Ovary (tissue), 9 donors: Measurements from ENCODE around the gene NRN1L. TPM values are rescaled to one million over a fixed set of nuclear protein-coding genes. Genes with fewer than 3 reads are reported as not detected.
"Not testable (repeated sequence)": the region's sequence is repeated elsewhere in the genome, so short reads cannot be mapped to it uniquely, and the experiment has no call there.

Experiments used
- DNase-seq, 5 donors: peaks; one replicate each; pipeline ENCODE4 v3.0.0-alpha.2; 2019 to 2020
- H3K27ac ChIP-seq, 2 donors: fragments of 200-600 bp; one replicate each; pipeline versions ENCODE4 v1.5.1 to v1.8.0; 2019 to 2022
- H3K27me3 ChIP-seq: fragments of 200-600 bp; one replicate; pipeline ENCODE4 v1.8.0; 2022
- H3K36me3 ChIP-seq: fragments of 200-600 bp; sonication (generic); one replicate; pipeline ENCODE4 v1.5.1; 2019
- H3K4me1 ChIP-seq: one replicate; pipeline ENCODE4 v1.8.1; 2013; ENCODE audit warnings: mild to moderate bottlenecking, moderate library complexity; ENCODE audit not compliant: insufficient read depth
- H3K4me3 ChIP-seq: fragments of 200-600 bp; sonication (generic); one replicate; pipeline ENCODE4 v1.5.1; 2017
- H3K9me3 ChIP-seq, 2 donors: fragments of 200-600 bp in 1 of 2; sonication (generic) in 1 of 2; one replicate each; pipeline versions ENCODE4 v1.5.1 to v1.8.1; 2013 to 2019; ENCODE audit warnings: mild to moderate bottlenecking in 1 of 2, moderate library complexity in 1 of 2
- EP300 ChIP-seq: sonication (generic); formaldehyde crosslinking; IDR thresholded peaks from one replicate; pipeline ENCODE4 v1.6.1; 2017; ENCODE audit warnings: antibody characterized with exemption
- POLR2A ChIP-seq: fragments of 450-650 bp; IDR thresholded peaks from one replicate; pipeline ENCODE4 v1.6.1; 2017; ENCODE audit warnings: antibody characterized with exemption, mild to moderate bottlenecking, moderate library complexity
- WGBS, 3 donors: extraction: QIAGEN DNeasy Blood & Tissue Kit in 1 of 3; methylation state at CpG; one replicate each; pipeline versions ENCODE4 v1.1.5 to v1.1.7; 2013 to 2017; 5-methylcytosine and 5-hydroxymethylcytosine counted together
- intact Hi-C, 4 donors: fragments of 100-400 bp; cut with DNase I; formaldehyde crosslinking; loops; one replicate each; pipeline versions ENCODE4 v1.11.0 to v1.15.1; 2022 to 2023
- polyA plus RNA-seq, 2 donors: library from polyadenylated mRNA; stranded (reverse); fragments of 200-250 nt in 1 of 2; fragments of 350-450 nt in 1 of 2; fragmentation: Illumina TruSeq in 1 of 2; extraction: RNeasy Lipid Tissue Mini Kit (QIAGEN cat#74804) in 1 of 2; gene quantifications; one replicate each; pipeline ENCODE4 v1.2.3, GENCODE V29; 2013 to 2014
- total RNA-seq, 7 donors: library from RNA; depleted of rRNA in 2 of 7; stranded (reverse); fragments of >200 nt in 2 of 7; fragmentation: NEBNext Ultra II Directional in 3 of 7; extraction: Animal tissue kit (Norgen Biotek cat#: 25700) in 3 of 7; gene quantifications; one replicate each; pipeline versions ENCODE4 v1.1.0 to v1.2.4, GENCODE V29; 2016 to 2023
- TF ChIP-seq, protein P1 (sequence below), 3 donors: fragments of 450-650 bp in 2 of 3; fragments of 200-600 bp in 1 of 3; IDR thresholded peaks; one replicate each; pipeline versions ENCODE4 v1.5.1 to v1.8.0; 2016 to 2022; ENCODE audit warnings: antibody characterized with exemption in 3 of 3, mild to moderate bottlenecking in 1 of 3
- donor health status: DM: no; HTN: no; CAD: no; lungs with moderate emphysema.
- donor health status: DM: no; HTN: no; CAD: no.
- donor health status: Bipolar disorder and iron deficiency.
- donor health status: DM: yes; HTN: yes; CAD: no.
- donor health status: DM: no; HTN: no; CAD: no.
- donor health status: DM: yes; HTN: yes; CAD: no.

NRN1L gene
- total and polyA plus RNA-seq, 9 donors = 0.95 to 4.7 (median 2.6) TPM; not detected in 1

DNA sequence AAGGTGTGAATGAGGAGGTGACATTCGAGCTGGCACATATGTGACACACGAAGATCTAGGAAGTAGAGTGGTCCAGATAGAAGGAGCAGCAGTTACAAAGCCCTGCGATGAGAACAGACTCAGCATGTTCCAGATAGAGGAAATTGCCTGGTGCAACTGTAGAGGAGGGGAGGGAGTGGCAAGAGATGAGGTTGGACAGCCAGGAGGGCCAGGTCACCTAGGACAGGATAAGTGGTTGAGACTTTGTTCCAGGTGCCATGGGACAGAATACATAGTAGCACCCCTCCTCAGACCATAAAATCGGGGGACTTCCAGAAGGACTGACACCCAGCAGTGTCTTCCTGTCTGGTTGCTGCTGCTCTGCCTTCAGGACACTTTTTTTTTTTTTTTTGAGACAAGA lies 26.2 kb upstream of the NRN1L start:
- no peaks in the 10 kb centered on the region for H3K36me3 ChIP-seq
- H3K9me3 ChIP-seq = no peaks in the 10 kb centered on the region
- peaks cover 19% of the 10 kb centered on the region for H3K4me1 ChIP-seq
- WGBS, 3 donors = 87 to 89% (median 87%) methylated on average over 4 of the region's 4 CpGs
- intact Hi-C loops = no loop called here
- no peaks in the 10 kb centered on the region for H3K27me3 ChIP-seq
- H3K27ac ChIP-seq = no peak overlapping the region
- TF ChIP-seq, protein P1, sequence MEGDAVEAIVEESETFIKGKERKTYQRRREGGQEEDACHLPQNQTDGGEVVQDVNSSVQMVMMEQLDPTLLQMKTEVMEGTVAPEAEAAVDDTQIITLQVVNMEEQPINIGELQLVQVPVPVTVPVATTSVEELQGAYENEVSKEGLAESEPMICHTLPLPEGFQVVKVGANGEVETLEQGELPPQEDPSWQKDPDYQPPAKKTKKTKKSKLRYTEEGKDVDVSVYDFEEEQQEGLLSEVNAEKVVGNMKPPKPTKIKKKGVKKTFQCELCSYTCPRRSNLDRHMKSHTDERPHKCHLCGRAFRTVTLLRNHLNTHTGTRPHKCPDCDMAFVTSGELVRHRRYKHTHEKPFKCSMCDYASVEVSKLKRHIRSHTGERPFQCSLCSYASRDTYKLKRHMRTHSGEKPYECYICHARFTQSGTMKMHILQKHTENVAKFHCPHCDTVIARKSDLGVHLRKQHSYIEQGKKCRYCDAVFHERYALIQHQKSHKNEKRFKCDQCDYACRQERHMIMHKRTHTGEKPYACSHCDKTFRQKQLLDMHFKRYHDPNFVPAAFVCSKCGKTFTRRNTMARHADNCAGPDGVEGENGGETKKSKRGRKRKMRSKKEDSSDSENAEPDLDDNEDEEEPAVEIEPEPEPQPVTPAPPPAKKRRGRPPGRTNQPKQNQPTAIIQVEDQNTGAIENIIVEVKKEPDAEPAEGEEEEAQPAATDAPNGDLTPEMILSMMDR (IDR thresholded peaks at IDR 0.05) = no peak
- no peak for TF ChIP-seq EP300
- TF ChIP-seq POLR2A = no peak
- no peak overlapping the region for H3K4me3 ChIP-seq
- DNase-seq = no peak

DNA sequence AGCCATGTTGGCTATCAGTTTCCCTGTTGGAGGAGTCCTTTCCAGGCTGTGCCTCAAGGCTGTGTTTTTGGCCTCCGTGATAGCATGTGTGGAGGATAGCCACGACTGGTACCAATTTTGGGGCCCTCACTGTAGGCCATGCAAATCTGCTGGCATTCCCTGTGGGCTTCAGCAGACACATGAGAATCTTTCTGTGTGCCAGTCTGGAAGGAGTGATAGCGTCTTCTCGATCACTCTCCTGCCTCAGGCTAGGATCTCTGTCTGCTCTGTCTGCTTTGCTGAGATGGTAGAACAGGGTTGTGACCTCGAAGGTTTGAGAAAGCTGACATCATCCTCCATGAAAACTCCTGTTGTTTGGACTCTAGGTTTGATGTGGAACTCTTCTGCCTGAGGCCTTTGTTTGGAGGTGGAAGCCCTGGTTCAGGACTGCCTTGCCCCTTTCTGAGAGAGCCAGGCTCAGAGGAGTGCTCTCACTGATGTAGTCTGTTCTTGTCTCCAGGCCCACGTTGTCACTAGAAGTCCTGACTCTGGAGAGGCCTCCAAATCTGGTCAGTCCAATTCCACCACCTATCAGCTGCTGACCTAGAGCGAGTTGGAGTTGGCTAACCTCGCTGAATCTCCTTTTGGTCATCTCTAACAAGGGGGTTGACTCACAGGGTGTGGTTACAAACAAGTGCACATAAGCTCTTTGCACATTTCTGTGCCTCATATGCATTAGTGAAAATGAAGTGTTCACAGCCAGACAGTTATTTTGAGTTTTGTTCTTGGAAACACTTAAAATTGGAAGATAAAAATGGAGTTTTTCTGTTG lies 23.9 kb upstream of the NRN1L start:
- DNase-seq = no peak
- 81 to 86% (median 81%) methylated on average over 8 of the region's 8 CpGs for WGBS, 3 donors
- no peaks in the 10 kb centered on the region for H3K9me3 ChIP-seq
- intact Hi-C loops = no loop called here
- peaks cover 10% of the 10 kb centered on the region for H3K4me1 ChIP-seq
- H3K36me3 ChIP-seq = no peaks in the 10 kb centered on the region
- H3K27me3 ChIP-seq = no peaks in the 10 kb centered on the region
- H3K4me3 ChIP-seq = no peak overlapping the region
- no peak overlapping the region for H3K27ac ChIP-seq
- TF ChIP-seq, protein P1 (IDR thresholded peaks at IDR 0.05) = no peak
- no peak for TF ChIP-seq POLR2A
- TF ChIP-seq EP300 = no peak

DNA sequence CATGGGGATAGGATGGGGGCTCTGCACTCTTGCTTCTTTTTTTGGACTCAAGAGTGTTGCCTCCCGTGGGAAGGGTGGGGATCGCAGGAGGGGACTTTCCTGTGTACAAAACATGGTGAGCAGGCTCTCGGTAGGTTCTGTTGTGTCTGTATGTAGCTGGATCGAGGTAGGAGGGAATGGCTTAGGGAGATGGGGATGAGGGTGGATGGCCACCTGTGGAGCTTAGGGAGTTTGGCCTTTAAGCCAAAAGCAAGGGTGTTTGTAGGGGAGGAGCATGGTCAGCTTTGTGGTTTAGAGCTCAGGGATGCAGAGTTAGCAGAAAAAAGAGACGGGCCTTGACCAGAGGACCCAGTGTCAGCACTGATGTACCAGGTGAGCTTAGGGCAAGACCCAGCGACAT lies 22.8 kb upstream of the NRN1L start:
- Histone ChIP-seq H3K27ac (no peak overlapping the region), H3K36me3 (no peaks in the 10 kb centered on the region), H3K4me3 (no peak overlapping the region), H3K27me3 (no peaks in the 10 kb centered on the region), H3K9me3 (no peaks in the 10 kb centered on the region), H3K4me1 (peaks cover 9% of the 10 kb centered on the region)
- TF ChIP-seq EP300 = no peak
- TF ChIP-seq, protein P1 (IDR thresholded peaks at IDR 0.05) = no peak
- no peak for TF ChIP-seq POLR2A
- no peak for DNase-seq
- intact Hi-C loops = no loop called here
- WGBS, 3 donors = 85 to 87% (median 86%) methylated on average over 6 of the region's 6 CpGs

DNA sequence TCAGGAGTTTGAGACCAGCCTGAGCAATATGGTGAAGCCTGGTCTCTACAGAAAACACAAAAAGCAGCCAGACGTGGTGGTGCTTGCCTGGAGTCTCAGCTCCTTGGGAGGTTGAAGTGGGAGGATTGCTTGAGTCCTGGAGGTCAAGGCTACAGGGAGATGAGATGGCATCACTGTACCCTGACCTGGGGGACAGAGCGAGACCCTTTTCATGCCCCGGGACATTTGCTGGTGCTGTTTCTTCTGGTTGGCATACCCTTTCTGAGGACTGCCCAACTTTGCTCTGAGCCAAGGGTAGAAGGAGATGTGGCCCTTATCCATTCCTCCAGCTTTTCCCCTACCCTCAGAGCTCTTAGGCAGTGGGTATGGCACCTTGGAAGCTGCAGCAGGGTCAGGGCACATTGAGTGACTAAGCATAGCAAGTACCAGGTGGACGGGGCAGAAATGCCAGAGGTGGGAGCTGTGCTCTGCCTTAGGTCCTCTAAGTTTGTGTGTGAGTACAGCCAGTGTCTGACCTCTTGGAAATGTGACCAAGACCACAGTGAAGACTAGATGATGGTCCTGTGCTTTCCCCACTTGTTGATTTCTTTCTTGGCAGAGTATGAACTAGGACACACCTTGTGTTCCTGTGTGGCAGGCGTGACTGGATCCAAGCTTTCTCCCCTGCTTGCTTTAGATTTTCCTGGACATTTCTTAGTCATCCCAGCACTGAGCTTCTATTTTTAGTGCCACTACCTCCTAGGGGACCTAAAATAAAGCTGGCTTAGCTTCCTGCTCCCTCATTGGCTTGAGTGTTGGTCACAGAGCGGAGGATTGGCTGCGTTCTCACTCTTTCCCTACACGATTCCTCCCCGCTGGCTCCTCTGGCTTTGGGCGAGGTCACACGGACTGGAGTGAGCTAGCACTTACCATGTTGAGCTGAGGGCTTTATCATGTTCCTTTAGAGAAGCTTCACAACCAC lies 21.8 kb upstream of the NRN1L start:
- TF ChIP-seq EP300 (no peak), POLR2A (no peak)
- TF ChIP-seq, protein P1 (IDR thresholded peaks at IDR 0.05) = no peak
- intact Hi-C loops = no loop called here
- Histone ChIP-seq H3K27me3 (no peaks in the 10 kb centered on the region), H3K27ac (no peak overlapping the region), H3K4me1 (peaks cover 3% of the 10 kb centered on the region), H3K36me3 (no peaks in the 10 kb centered on the region), H3K4me3 (no peak overlapping the region), H3K9me3 (no peaks in the 10 kb centered on the region)
- peak in 1 of 5 donors; percentile 43 for DNase-seq
- 74 to 79% (median 74%) methylated on average over 11 of the region's 11 CpGs for WGBS, 3 donors

DNA sequence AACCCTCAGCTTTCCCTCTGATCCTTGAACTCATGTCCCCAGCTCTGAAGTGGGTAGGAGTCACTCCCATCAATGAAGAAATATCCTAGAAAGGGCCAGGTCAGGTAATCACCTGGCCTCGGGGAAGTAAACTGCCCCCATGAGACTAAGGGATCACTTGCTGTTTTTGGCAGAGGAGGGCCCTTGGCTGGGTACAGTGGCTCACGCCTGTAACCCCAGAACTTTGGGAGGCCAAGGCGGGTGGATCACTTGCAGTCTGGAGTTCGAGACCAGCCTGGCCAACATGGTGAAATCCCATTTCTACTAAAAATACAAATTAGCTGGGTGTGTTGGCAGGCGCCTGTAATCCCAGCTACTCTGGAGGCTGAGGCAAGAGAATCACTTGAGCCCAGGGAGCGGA lies 20.6 kb upstream of the NRN1L start:
- H3K27me3 ChIP-seq, H3K36me3 ChIP-seq, H3K27ac ChIP-seq, intact Hi-C loops, DNase-seq, H3K4me1 ChIP-seq, H3K9me3 ChIP-seq, H3K4me3 ChIP-seq: not testable (repeated sequence)
- WGBS, 3 donors = 86 to 96% (median 90%) methylated on average over 4 to 6 of the region's 6 CpGs
